Neuronal stem cell (in vitro differentiated cells): ENCODE data around the gene CA12.

Experiments
- DNase-seq: peaks from one replicate; pipeline ENCODE4 v3.0.0-alpha.2; 2013; ENCODE audit warnings: low spot score
- H2AFZ ChIP-seq: one replicate; pipeline ENCODE4 v1.6.1; 2013; ENCODE audit warnings: mild to moderate bottlenecking, low read length, inconsistent platforms
- H2AK5ac ChIP-seq: 2 replicates; pipeline ENCODE4 v1.6.1; 2013; ENCODE audit warnings: low read depth, mild to moderate bottlenecking, inconsistent platforms, low read length, moderate library complexity, mixed read lengths
- H2BK120ac ChIP-seq: 2 replicates; pipeline ENCODE4 v1.6.1; 2013; ENCODE audit warnings: low read depth, mild to moderate bottlenecking, inconsistent platforms, low read length, moderate library complexity, mixed read lengths
- H2BK12ac ChIP-seq: one replicate; pipeline ENCODE4 v1.6.1; 2013; ENCODE audit warnings: low read length, inconsistent platforms
- H2BK15ac ChIP-seq: 2 replicates; pipeline ENCODE4 v1.6.1; 2013; ENCODE audit warnings: mild to moderate bottlenecking, low read length, inconsistent platforms, mixed read lengths
- H2BK5ac ChIP-seq: one replicate; pipeline ENCODE4 v1.6.1; 2013; ENCODE audit warnings: inconsistent platforms, mild to moderate bottlenecking, low read length, moderate library complexity
- H3K14ac ChIP-seq: one replicate; pipeline ENCODE4 v1.6.1; 2013; ENCODE audit warnings: low read length, inconsistent platforms
- H3K18ac ChIP-seq: 2 replicates; pipeline ENCODE4 v1.6.1; 2013; ENCODE audit warnings: low read length, inconsistent platforms
- H3K23ac ChIP-seq: 2 replicates; pipeline ENCODE4 v1.6.1; 2013; ENCODE audit warnings: low read depth, mild to moderate bottlenecking, mixed read lengths, low read length, inconsistent platforms; ENCODE audit not compliant: poor library complexity
- H3K27ac ChIP-seq: replicated peaks from 3 replicates; pipeline ENCODE4 v1.5.1; 2013; ENCODE audit warnings: low read length, inconsistent platforms
- H3K27me3 ChIP-seq, 3 experiments: 2 replicates each; pipeline ENCODE4 v1.6.1; 2013; ENCODE audit warnings: low read length in 3 of 3, mild to moderate bottlenecking in 2 of 3, inconsistent platforms in 1 of 3, low read depth in 1 of 3, mixed read lengths in 1 of 3, moderate library complexity in 1 of 3; ENCODE audit not compliant: control insufficient read depth in 3 of 3, insufficient read depth in 3 of 3
- H3K36me3 ChIP-seq, 2 donors: replicated peaks in 1 of 2; 2 replicates each; pipeline ENCODE4 v1.6.1; 2013; ENCODE audit warnings: low read length in 2 of 2; ENCODE audit not compliant: control insufficient read depth in 2 of 2, insufficient read depth in 2 of 2
- H3K4ac ChIP-seq: 2 replicates; pipeline ENCODE4 v1.6.1; 2013; ENCODE audit warnings: inconsistent platforms, mild to moderate bottlenecking, low read length, moderate library complexity
- H3K4me1 ChIP-seq, 2 donors: 1 replicate in 1 of 2; 2 replicates in 1 of 2; pipeline ENCODE4 v1.6.1; 2013; ENCODE audit warnings: low read length in 2 of 2, low read depth in 1 of 2; ENCODE audit not compliant: control insufficient read depth in 2 of 2, insufficient read depth in 1 of 2
- H3K4me2 ChIP-seq: one replicate; pipeline ENCODE4 v1.6.1; 2013; ENCODE audit warnings: mild to moderate bottlenecking, low read length, inconsistent platforms; ENCODE audit not compliant: insufficient read depth, poor library complexity, severe bottlenecking
- H3K4me3 ChIP-seq, 2 donors: 2 replicates each; pipeline ENCODE4 v1.5.1; 2013; ENCODE audit warnings: low read length in 2 of 2, mild to moderate bottlenecking in 2 of 2, inconsistent platforms in 1 of 2, moderate library complexity in 1 of 2
- H3K79me1 ChIP-seq: one replicate; pipeline ENCODE4 v1.6.1; 2013; ENCODE audit warnings: low read depth, mild to moderate bottlenecking, inconsistent platforms, low read length, moderate library complexity
- H3K9ac ChIP-seq: one replicate; pipeline ENCODE4 v1.6.1; 2013; ENCODE audit warnings: mild to moderate bottlenecking, low read depth, low read length, inconsistent platforms; ENCODE audit not compliant: poor library complexity
- H3K9me3 ChIP-seq, 2 donors: replicated peaks in 1 of 2; 2 replicates each; pipeline versions ENCODE3 to v1.6.1; 2013; ENCODE audit warnings: low read length in 2 of 2, mild to moderate bottlenecking in 2 of 2, inconsistent platforms in 1 of 2, low read depth in 1 of 2, mixed read lengths in 1 of 2, moderate library complexity in 1 of 2; ENCODE audit not compliant: control insufficient read depth in 2 of 2, insufficient read depth in 1 of 2
- H4K8ac ChIP-seq: one replicate; pipeline ENCODE4 v1.6.1; 2013; ENCODE audit warnings: low read depth, mild to moderate bottlenecking, inconsistent platforms, low read length, moderate library complexity
- H4K91ac ChIP-seq: one replicate; pipeline ENCODE4 v1.6.1; 2013; ENCODE audit warnings: low read length, low read depth, mild to moderate bottlenecking, inconsistent platforms; ENCODE audit not compliant: poor library complexity
- WGBS, 2 donors: extraction: QIAGEN DNeasy Blood & Tissue Kit; methylation state at CpG; one replicate each; pipeline ENCODE4 v1.1.7; 2013; ENCODE audit warnings: missing lambda C conversion rate in 2 of 2, mixed read lengths in 1 of 2; ENCODE audit not compliant: insufficient read length in 2 of 2, insufficient replicate concordance in 1 of 2; ENCODE audit errors: extremely low coverage in 2 of 2; 5-methylcytosine and 5-hydroxymethylcytosine counted together

Gene CA12

DNA sequence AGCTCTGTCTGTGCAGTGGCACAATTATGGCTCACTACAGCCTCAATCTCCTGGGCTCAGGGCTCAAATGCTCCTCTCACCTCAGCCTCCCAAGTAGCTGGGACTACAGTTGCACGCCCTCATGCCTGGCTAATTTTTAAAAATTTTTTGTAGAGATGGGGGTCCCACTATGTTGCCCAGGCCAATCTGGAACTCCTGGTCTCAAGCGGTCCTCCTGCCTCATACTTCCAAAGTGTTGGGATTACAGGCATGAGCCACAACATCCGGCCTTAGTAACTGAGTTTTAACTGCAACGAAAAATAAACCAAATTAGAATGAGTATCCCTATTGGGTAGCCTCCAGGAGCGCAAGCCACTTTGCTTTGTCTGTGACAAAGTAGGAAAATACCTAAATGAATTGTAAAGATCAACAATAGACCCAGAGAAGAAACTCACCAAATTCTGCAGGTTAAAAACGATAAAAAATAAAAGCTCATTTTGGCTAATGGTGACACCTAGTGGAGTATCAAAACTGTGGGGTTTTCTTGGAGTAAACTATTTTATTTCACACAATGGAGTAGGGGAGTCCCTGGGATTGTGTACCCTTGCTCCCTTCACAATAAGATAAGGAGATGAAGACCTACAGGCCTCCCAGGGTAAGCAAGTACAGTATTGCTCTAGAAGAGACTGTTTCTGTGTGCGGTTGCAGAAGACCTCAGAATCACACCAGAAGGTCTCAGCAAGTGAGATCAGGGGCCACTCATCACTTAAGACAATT lies 21.0 kb upstream of the CA12 start:
- no peak overlapping the region for H2BK120ac ChIP-seq
- no peak overlapping the region for H3K14ac ChIP-seq
- no peak overlapping the region for H3K4ac ChIP-seq
- no peak overlapping the region for H3K4me2 ChIP-seq
- H2BK15ac ChIP-seq = no peak overlapping the region
- no peak overlapping the region for H3K18ac ChIP-seq
- H3K23ac ChIP-seq = no peak overlapping the region
- no peak overlapping the region for H3K27ac ChIP-seq
- no peaks in the 10 kb centered on the region for H3K79me1 ChIP-seq
- peak overlapping the region; percentile 54 for H2AFZ ChIP-seq
- no peak overlapping the region for H3K4me3 ChIP-seq
- no peaks in the 10 kb centered on the region for H3K36me3 ChIP-seq
- H4K8ac ChIP-seq = no peak overlapping the region
- H3K27me3 ChIP-seq = no peaks in the 10 kb centered on the region
- H2BK5ac ChIP-seq = no peak overlapping the region
- H3K4me1 ChIP-seq = no peaks in the 10 kb centered on the region
- no peak overlapping the region for H3K9ac ChIP-seq
- no peak overlapping the region for H2AK5ac ChIP-seq
- no peak overlapping the region for H2BK12ac ChIP-seq
- peak; percentile 26 for DNase-seq
- WGBS, 2 donors = no CpG with 5 or more reads among the region's 7 CpGs
- no peaks in the 10 kb centered on the region for H3K9me3 ChIP-seq
- no peak overlapping the region for H4K91ac ChIP-seq

GRCh38 chr15:63401714-63402497 lies 20.3 kb upstream of the CA12 start:
- Histone ChIP-seq H3K27me3 (no peaks in the 10 kb centered on the region), H4K91ac (no peak overlapping the region), H2BK12ac (no peak overlapping the region), H3K4me2 (no peak overlapping the region), H3K4me1 (no peaks in the 10 kb centered on the region), H3K18ac (no peak overlapping the region), H3K9ac (no peak overlapping the region), H3K4me3 (no peak overlapping the region), H3K36me3 (no peaks in the 10 kb centered on the region), H4K8ac (no peak overlapping the region), H2AK5ac (no peak overlapping the region), H2BK15ac (no peak overlapping the region), H3K14ac (no peak overlapping the region), H3K27ac (no peak overlapping the region), H2AFZ (no peak overlapping the region), H3K4ac (no peak overlapping the region), H2BK120ac (no peak overlapping the region), H3K23ac (no peak overlapping the region), H2BK5ac (no peak overlapping the region), H3K9me3 (no peaks in the 10 kb centered on the region), H3K79me1 (no peaks in the 10 kb centered on the region)
- no peak for DNase-seq
- no CpG with 5 or more reads among the region's 5 CpGs for WGBS, 2 donors

DNA sequence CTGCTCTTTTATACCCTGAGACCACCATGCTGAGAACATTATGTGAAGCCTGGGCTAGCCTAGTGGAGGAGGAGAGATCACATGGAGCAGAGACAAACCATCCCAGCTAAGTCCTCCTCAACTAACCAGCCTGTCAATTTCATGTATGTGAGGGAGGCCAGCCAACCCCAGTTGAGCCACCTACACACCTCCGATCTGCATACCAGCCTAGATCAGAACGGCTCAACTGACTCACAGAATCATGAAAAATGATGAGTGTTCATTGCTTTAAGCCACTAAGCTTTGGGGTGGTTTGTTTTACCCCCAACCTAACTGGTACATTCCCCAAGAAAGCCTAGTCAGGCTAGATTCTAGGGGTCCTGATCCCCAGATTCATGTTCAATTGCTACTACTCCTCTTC lies 19.4 kb upstream of the CA12 start:
- no CpG with 5 or more reads among the region's 2 CpGs for WGBS, 2 donors
- Histone ChIP-seq H3K36me3 (no peaks in the 10 kb centered on the region), H3K4me3 (no peak overlapping the region), H3K9me3 (no peaks in the 10 kb centered on the region), H3K14ac (no peak overlapping the region), H2AFZ (no peak overlapping the region), H3K4me2 (no peak overlapping the region), H3K4ac (no peak overlapping the region), H3K79me1 (no peaks in the 10 kb centered on the region), H2AK5ac (no peak overlapping the region), H2BK12ac (no peak overlapping the region), H4K8ac (no peak overlapping the region), H3K9ac (no peak overlapping the region), H2BK120ac (no peak overlapping the region), H4K91ac (no peak overlapping the region), H3K23ac (no peak overlapping the region), H3K18ac (no peak overlapping the region), H2BK5ac (no peak overlapping the region), H3K27ac (no peak overlapping the region), H3K27me3 (no peaks in the 10 kb centered on the region), H2BK15ac (no peak overlapping the region), H3K4me1 (no peaks in the 10 kb centered on the region)
- DNase-seq = no peak

- Histone ChIP-seq H2AFZ (no peak overlapping the region), H2AK5ac (no peak overlapping the region), H3K27ac (no peak overlapping the region), H4K91ac (no peak overlapping the region), H3K9ac (no peak overlapping the region), H3K9me3 (no peaks in the 10 kb centered on the region), H3K23ac (no peak overlapping the region), H4K8ac (no peak overlapping the region), H3K14ac (no peak overlapping the region), H2BK12ac (no peak overlapping the region), H3K4ac (no peak overlapping the region), H2BK5ac (no peak overlapping the region), H2BK15ac (no peak overlapping the region), H2BK120ac (no peak overlapping the region), H3K27me3 (no peaks in the 10 kb centered on the region), H3K36me3 (no peaks in the 10 kb centered on the region), H3K18ac (no peak overlapping the region), H3K4me2 (no peak overlapping the region), H3K79me1 (no peaks in the 10 kb centered on the region), H3K4me1 (no peaks in the 10 kb centered on the region), H3K4me3 (no peak overlapping the region)
- no CpG with 5 or more reads among the region's 2 CpGs for WGBS, 2 donors
- no peak for DNase-seq
These were observed 16.8 kb upstream of the CA12 start for GRCh38 chr15:63398456-63398855.
